Bronchial epithelial cell (primary cell): ENCODE measurements around the gene EFHD1. TPM values are rescaled to one million over a fixed set of nuclear protein-coding genes. Genes with fewer than 3 reads are reported as not detected.
"Not testable (repeated sequence)": the region's sequence is repeated elsewhere in the genome, so short reads cannot be mapped to it uniquely, and the experiment has no call there.

ENCODE experiments used
- DNase-seq: peaks from one replicate; pipeline ENCODE4 v3.0.0-alpha.2; 2010; ENCODE audit warnings: low read depth
- FAIRE-seq: peaks from 2 replicates; lab custom pipeline; 2011; peaks lifted over from hg19 to GRCh38; lab: Jason Lieb, UNC
- H3K27me3 ChIP-seq: 2 replicates; pipeline ENCODE4 v1.5.1; 2011; ENCODE audit warnings: low read length; ENCODE audit not compliant: control insufficient read depth, insufficient read depth
- H3K36me3 ChIP-seq: 2 replicates; pipeline ENCODE4 v1.5.1; 2011; ENCODE audit warnings: low read length; ENCODE audit not compliant: control insufficient read depth, insufficient read depth
- H3K4me3 ChIP-seq: 2 replicates; pipeline ENCODE4 v1.5.1; 2011; ENCODE audit warnings: mild to moderate bottlenecking, low read depth, low read length, control low read depth
- total RNA-seq: library from RNA; depleted of rRNA; stranded (reverse); fragments of >200 nt; gene quantifications from 2 replicates; pipeline ENCODE4 v1.2.1, GENCODE V29; 2014
- TF ChIP-seq, protein P1 (sequence below): IDR thresholded peaks from 2 replicates; pipeline ENCODE4 v1.5.1; 2011; ENCODE audit warnings: mild to moderate bottlenecking, moderate library complexity, low read length, control low read depth, inconsistent platforms; ENCODE audit not compliant: insufficient read depth, severe bottlenecking

Gene EFHD1
- total RNA-seq, 1 donor from 2014 or later = not detected

DNA sequence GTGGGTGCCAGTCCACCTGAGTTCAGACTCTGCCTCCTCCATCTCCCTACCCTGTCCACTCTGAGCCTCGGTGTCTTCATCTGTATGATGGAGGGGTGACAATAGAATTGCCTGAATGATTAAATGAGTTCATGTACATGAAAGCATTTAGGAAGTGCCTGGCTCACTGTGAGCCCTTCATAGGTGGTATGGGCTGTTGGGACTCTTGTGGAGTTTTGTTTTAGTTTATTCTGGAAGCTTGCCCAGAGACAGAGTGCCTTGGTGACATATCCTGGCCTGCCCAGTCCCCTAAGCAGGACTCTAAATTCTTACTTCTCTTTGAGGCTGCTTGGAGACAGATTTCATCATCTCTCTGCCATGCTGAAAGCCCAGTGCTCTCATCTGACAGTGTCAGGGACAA, 39.2 kb downstream of the EFHD1 start:
- no peaks in the 10 kb centered on the region for H3K27me3 ChIP-seq
- FAIRE-seq (no peak), DNase-seq (no peak)
- TF ChIP-seq, protein P1, sequence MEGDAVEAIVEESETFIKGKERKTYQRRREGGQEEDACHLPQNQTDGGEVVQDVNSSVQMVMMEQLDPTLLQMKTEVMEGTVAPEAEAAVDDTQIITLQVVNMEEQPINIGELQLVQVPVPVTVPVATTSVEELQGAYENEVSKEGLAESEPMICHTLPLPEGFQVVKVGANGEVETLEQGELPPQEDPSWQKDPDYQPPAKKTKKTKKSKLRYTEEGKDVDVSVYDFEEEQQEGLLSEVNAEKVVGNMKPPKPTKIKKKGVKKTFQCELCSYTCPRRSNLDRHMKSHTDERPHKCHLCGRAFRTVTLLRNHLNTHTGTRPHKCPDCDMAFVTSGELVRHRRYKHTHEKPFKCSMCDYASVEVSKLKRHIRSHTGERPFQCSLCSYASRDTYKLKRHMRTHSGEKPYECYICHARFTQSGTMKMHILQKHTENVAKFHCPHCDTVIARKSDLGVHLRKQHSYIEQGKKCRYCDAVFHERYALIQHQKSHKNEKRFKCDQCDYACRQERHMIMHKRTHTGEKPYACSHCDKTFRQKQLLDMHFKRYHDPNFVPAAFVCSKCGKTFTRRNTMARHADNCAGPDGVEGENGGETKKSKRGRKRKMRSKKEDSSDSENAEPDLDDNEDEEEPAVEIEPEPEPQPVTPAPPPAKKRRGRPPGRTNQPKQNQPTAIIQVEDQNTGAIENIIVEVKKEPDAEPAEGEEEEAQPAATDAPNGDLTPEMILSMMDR = no peak
- H3K36me3 ChIP-seq = no peaks in the 10 kb centered on the region
- H3K4me3 ChIP-seq = no peak overlapping the region

DNA sequence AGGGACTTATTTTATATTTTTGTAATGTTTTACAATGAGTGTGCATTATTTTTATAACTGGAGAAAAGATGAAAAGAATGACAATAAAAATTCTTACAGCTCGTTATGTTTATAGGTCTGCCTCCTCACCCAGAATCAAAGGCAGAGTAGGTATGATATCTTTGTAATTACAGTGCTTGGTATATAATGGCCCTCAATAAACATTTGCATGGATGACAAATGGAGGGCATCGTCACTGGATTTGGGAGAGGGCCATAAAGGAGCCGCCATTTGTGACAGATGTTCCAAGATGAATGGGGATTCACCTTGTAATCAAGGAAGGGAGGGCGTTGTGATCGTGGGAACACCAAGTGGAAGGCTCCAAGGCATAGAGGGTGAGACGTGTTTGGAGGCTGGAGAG, 41.1 kb downstream of the EFHD1 start:
- Histone ChIP-seq H3K4me3 (no peak overlapping the region), H3K36me3 (no peaks in the 10 kb centered on the region), H3K27me3 (no peaks in the 10 kb centered on the region)
- TF ChIP-seq, protein P1 = no peak
- no peak for DNase-seq
- no peak for FAIRE-seq

DNA sequence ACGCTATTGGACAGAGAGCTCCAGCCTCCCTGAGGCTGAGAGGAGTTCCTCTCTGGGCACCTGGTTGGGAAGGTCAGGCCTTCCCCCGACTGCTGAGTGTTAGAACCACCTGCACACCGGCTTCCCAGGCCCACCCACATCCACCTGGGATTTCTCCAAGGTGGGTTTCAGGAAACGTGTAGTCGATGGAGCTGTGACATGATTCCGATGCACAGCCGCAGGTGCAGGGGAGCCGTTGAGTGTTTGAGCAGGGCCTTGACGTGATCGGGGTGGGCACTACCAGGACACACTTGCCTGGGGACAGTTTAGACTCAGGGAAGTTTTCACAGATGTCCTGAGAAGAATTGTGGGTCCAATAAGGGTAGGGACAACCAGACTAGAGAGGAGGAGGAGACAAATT, 42.0 kb downstream of the EFHD1 start:
- Histone ChIP-seq H3K27me3 (no peaks in the 10 kb centered on the region), H3K4me3 (no peak overlapping the region), H3K36me3 (no peaks in the 10 kb centered on the region)
- FAIRE-seq (no peak), DNase-seq (no peak)
- TF ChIP-seq, protein P1 = no peak

DNA sequence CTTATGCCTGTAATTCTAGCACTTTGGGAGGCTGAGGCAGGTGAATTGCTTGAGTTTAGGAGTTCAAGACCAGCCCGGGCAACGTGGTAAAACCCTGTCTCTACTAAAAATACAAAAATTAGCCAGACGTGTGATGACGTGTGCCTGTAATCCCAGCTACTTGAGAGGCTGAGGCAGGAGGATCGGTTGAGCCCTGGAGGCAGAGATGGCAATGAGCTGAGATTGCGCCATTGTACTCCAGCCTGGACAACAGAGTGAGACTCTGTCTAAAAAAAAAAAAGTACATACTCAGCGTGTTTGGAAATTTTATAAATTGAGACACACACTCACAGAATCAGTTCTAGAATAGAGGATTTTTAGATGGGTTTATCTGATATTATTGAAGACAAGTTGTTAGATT, 46.6 kb downstream of the EFHD1 start:
- FAIRE-seq (no peak), DNase-seq (no peak)
- H3K4me3 ChIP-seq = no peak overlapping the region
- H3K27me3 ChIP-seq = peaks cover 3% of the 10 kb centered on the region
- TF ChIP-seq, protein P1 = no peak
- no peaks in the 10 kb centered on the region for H3K36me3 ChIP-seq

DNA sequence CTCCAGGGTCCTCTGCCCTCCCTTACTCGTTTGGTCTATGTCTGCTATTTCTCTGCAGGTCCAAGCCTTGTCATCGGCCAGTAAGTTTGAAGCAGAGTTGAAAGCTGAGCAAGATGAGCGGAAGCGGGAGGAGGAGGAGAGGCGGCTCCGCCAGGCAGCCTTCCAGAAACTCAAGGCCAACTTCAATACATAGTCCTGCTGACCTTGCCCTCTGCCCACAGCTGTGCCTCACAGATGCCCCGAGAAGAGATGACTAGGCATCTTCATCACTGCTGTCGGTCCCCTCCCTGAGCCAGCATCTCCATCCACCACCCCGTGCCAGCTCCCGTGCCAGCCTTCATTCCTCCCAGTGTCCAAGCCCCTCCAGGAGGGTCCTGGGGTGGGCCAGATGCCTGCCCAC, 48.1 kb downstream of the EFHD1 start:
- TF ChIP-seq, protein P1 = no peak
- no peaks in the 10 kb centered on the region for H3K36me3 ChIP-seq
- FAIRE-seq (no peak), DNase-seq (no peak)
- no peak overlapping the region for H3K4me3 ChIP-seq
- peaks cover 3% of the 10 kb centered on the region for H3K27me3 ChIP-seq

DNA sequence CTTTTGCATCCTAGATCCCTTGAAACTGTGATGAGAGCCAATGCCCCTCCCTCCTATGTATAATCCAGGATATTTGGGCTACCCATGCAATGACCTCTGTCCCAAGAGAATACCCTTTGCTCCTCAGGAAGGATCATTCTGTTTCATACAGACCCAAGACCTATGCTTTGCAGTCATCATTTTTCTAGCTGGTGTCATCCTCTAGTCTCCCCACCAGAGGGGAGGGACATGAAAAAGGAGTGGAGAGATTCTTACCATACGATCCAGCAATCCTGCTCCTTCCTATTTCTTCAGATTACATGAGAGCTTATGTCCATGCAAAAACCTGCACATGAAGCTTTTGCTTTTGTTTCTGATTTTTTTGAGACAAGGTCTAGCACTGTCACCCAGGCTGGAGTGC, 50.0 kb downstream of the EFHD1 start:
- DNase-seq (no peak), FAIRE-seq (no peak)
- H3K36me3 ChIP-seq = no peaks in the 10 kb centered on the region
- TF ChIP-seq, protein P1 = no peak
- H3K27me3 ChIP-seq = peaks cover 3% of the 10 kb centered on the region
- H3K4me3 ChIP-seq = no peak overlapping the region

DNA sequence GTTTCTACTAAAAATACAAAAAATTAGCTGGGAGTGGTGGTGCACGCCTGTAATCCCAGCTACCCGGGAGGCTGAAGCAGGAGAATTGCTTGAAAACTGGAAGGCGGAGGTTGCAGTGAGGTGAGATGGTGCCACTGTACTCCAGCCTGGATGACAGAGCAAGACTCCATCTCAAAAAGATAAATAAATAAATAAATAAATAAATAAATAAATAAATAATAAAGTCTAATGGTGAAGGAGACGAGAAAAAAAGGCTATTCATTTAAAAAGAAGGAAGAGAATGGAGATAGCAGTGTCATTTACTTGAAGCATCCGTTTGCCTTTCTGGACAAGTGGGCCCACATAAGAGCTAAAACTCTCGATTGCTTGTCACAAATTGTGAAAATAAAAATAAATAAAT, 52.0 kb downstream of the EFHD1 start:
- FAIRE-seq, H3K36me3 ChIP-seq, H3K27me3 ChIP-seq, H3K4me3 ChIP-seq, DNase-seq: not testable (repeated sequence)
